PFSK-1 (cell line): ENCODE measurements around the gene MAB21L2.

Source experiments
- FOXP2 ChIP-seq: optimal IDR thresholded peaks from 2 replicates; pipeline ENCODE3; 2011; ENCODE audit warnings: borderline replicate concordance, control low read depth, inconsistent platforms; ENCODE audit not compliant: insufficient read depth; ENCODE audit errors: extremely low read length, extremely low read depth
- POLR2AphosphoS5 ChIP-seq: IDR thresholded peaks from 2 replicates; pipeline ENCODE4 v1.6.1; 2012; ENCODE audit warnings: low read depth, mild to moderate bottlenecking, control low read depth, low read length, moderate library complexity
- SIN3A ChIP-seq: IDR thresholded peaks from 2 replicates; pipeline ENCODE4 v1.6.1; 2012; ENCODE audit warnings: mild to moderate bottlenecking, low read length, moderate library complexity, borderline replicate concordance; ENCODE audit not compliant: insufficient read depth
- TAF1 ChIP-seq: IDR thresholded peaks from 2 replicates; pipeline ENCODE4 v1.6.1; 2012; ENCODE audit warnings: low read length, control low read depth, borderline replicate concordance; ENCODE audit not compliant: insufficient read depth
- TF ChIP-seq, protein P1 (sequence below), 2 experiments: IDR thresholded peaks; 2 replicates each; pipeline versions ENCODE4 v1.6.1 to v1.8.0; 2011 to 2012; ENCODE audit warnings: low read depth in 2 of 2, low read length in 2 of 2, control low read depth in 1 of 2, inconsistent platforms in 1 of 2, mild to moderate bottlenecking in 1 of 2, moderate library complexity in 1 of 2; ENCODE audit not compliant: insufficient read depth in 1 of 2

Gene MAB21L2

DNA sequence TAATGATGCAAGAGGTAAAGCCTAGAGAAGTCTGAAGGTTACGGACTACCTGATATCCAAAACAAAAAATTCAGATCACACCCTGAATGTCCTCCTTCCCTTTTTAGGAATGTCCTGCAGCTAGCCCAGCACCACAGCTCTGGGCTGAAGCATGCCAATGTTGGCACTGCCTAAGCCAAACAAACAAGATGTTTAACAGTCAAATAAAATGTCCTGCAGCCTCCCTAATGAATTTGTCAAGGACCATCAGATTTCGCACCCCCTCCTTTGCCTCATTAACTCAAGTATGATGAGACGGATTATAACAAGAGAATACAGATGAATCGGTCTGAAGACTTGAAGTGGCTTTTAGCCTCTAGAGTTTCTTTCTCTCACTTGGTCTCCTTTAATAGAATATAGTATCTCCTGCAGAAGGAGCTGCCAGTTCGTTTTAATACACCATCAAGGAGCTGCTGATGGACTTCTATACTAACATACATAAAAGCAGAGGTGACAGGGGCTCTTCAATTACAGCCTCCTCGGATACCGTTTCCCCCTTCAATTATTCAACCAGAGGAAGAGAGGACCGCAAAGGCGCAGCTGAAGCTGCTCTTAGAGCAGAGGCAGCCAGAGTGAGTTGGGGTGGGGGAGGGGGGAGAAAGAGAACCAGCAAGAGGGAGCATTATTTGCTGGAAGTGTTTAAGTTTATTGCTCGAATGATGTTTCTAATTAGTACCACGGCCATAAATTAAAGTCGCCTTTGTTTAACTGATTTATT lies 3.0 kb upstream of the MAB21L2 start:
- TF ChIP-seq, protein P1, sequence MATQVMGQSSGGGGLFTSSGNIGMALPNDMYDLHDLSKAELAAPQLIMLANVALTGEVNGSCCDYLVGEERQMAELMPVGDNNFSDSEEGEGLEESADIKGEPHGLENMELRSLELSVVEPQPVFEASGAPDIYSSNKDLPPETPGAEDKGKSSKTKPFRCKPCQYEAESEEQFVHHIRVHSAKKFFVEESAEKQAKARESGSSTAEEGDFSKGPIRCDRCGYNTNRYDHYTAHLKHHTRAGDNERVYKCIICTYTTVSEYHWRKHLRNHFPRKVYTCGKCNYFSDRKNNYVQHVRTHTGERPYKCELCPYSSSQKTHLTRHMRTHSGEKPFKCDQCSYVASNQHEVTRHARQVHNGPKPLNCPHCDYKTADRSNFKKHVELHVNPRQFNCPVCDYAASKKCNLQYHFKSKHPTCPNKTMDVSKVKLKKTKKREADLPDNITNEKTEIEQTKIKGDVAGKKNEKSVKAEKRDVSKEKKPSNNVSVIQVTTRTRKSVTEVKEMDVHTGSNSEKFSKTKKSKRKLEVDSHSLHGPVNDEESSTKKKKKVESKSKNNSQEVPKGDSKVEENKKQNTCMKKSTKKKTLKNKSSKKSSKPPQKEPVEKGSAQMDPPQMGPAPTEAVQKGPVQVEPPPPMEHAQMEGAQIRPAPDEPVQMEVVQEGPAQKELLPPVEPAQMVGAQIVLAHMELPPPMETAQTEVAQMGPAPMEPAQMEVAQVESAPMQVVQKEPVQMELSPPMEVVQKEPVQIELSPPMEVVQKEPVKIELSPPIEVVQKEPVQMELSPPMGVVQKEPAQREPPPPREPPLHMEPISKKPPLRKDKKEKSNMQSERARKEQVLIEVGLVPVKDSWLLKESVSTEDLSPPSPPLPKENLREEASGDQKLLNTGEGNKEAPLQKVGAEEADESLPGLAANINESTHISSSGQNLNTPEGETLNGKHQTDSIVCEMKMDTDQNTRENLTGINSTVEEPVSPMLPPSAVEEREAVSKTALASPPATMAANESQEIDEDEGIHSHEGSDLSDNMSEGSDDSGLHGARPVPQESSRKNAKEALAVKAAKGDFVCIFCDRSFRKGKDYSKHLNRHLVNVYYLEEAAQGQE (IDR thresholded peaks at IDR 0.05; ENCODE audit: insufficient read depth in 1 of 2, low read depth in 2 of 2, low read length in 2 of 2) = no peak
- no peak for TF ChIP-seq SIN3A
- TF ChIP-seq TAF1 = no peak
- no peak for TF ChIP-seq POLR2AphosphoS5
- no peak for TF ChIP-seq FOXP2

GRCh38 chr4:150579551-150580234 lies 2.3 kb upstream of the MAB21L2 start:
- TF ChIP-seq SIN3A (no peak), FOXP2 (no peak), TAF1 (no peak), POLR2AphosphoS5 (no peak)
- TF ChIP-seq, protein P1 (IDR thresholded peaks at IDR 0.05; ENCODE audit: insufficient read depth in 1 of 2, low read depth in 2 of 2, low read length in 2 of 2) = no peak

DNA sequence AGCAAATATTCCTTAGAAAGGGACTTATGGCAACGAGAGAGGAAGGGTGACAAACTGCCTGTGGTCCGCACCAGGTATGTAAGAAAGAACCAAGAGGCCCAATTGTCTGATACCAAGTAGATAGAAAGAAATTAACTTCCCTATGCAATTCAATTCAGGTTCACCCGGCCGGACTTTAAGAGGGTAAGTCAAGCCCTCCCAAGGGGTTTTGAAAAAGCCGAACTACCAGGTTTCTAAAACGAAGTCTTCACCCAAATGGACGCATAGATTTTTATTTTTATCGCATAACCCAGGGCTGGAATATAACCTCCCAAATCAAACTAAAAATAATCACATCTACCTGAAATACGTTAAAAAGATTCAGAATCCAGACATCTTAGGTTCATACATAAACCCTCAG lies 1.6 kb upstream of the MAB21L2 start:
- TF ChIP-seq POLR2AphosphoS5 = no peak
- no peak for TF ChIP-seq SIN3A
- TF ChIP-seq TAF1 = no peak
- no peak for TF ChIP-seq FOXP2
- TF ChIP-seq, protein P1 (IDR thresholded peaks at IDR 0.05; ENCODE audit: insufficient read depth in 1 of 2, low read depth in 2 of 2, low read length in 2 of 2) = no peak

DNA sequence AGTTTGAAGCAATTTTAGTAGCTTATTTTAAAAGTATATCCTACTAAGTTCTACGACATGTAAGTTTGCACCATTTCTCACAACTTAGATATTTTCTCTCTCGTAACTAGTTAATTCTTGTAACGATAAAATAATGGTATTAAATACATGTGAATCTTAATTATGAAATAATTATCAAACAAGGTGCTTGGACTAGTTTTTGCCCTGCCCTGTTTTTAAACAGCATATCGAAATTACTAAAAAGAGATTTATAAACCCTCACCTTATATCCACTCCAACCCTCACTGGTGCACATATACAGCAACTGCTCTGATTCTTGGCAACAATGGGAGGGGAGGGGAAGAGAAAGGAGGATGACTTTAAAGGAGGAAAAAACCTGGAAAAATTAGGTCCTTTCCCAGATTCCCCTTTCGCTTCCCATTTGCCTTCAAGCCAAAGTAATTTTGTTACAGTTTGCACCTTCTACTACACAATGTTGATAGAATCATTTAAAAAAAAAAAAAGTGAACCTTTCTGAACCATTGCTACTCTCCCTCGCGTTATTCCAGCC lies 820 bp upstream of the MAB21L2 start:
- no peak for TF ChIP-seq TAF1
- no peak for TF ChIP-seq FOXP2
- TF ChIP-seq, protein P1 (IDR thresholded peaks at IDR 0.05; ENCODE audit: insufficient read depth in 1 of 2, low read depth in 2 of 2, low read length in 2 of 2) = no peak
- no peak for TF ChIP-seq SIN3A
- TF ChIP-seq POLR2AphosphoS5 = no peak
